GM18909 (cell line): ENCODE measurements around the gene MDFI.

Source experiments
- ATAC-seq: cut with Tn5 transposase; IDR thresholded peaks from one replicate; pipeline ENCODE4 v1.9.1; 2021; ENCODE audit warnings: mild to moderate bottlenecking; ENCODE audit not compliant: unreplicated experiment, poor library complexity

Gene MDFI

DNA sequence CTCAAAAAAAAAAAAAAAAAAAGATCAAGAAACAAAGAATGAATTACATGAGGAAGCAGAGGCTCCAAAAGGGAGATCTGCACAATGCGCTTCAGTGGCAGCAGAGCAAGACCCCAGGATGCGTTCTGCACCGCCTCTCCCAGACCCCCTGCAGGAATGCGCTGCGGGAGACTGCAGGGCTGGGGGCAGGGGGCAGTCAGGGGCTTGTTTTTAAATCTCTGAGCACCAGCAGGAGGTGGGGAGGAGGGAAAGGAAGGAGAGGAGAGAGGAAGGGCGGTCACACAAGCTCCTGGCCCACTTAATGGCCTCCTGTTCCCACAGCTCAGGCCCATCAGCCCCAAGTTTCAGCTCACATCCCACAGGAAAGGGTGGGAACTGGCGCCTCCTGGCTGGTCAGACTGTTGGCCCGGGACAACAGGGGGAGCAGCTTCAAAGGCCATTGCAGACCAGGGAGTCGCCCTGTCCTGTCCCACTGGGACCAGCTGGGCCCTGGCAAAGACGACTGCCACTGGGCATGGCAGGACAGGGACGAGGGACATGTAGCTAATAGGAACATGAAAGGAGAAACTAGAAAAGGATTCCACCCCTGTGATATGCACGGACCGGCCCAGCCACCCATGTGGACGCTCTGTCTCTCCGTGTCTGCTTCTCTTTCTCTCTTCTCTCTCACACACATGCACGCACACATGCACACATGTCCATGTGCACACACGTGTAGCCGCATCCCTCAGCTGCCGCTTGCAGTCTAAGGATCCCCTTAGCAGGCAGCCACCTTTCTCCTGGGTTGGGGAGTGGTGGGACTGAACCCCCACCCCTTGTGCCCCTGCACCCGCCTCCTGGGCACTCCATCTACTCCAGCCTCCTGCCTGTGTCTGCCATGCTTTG is 62.4 kb downstream of the MDFI start:
- no peak for ATAC-seq

DNA sequence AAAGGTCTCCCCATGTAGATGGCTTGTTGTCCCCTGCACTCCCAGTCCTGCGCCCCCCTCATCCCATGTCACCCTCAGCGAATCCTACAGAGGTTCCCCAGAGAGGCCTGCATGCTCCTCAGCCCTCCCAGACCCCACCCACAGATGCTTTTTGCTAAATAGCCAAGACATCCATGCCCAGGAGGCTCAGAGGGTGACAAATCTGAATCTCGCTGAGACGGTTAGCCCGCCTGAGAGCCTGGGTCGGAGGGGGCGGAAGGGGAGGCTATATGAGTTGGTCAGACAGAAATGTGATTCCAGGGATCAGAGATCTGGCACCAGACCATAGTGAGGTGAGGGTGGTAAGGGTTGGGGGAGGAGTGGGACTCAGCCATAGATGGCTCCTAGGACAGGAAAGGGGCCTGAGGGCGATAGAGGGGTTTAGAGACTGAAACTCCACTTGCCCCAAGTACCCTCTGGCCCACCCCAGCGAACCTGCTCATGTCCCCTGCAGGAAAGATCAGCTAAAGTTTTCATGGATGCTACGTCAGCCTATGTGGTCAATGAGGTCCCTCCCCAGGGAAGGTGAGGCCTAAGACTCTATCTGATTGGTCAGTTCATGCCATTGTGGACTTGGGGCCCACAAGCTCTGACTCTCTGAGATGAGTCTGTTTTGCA is 63.9 kb downstream of the MDFI start:
- ATAC-seq, result no peak

DNA sequence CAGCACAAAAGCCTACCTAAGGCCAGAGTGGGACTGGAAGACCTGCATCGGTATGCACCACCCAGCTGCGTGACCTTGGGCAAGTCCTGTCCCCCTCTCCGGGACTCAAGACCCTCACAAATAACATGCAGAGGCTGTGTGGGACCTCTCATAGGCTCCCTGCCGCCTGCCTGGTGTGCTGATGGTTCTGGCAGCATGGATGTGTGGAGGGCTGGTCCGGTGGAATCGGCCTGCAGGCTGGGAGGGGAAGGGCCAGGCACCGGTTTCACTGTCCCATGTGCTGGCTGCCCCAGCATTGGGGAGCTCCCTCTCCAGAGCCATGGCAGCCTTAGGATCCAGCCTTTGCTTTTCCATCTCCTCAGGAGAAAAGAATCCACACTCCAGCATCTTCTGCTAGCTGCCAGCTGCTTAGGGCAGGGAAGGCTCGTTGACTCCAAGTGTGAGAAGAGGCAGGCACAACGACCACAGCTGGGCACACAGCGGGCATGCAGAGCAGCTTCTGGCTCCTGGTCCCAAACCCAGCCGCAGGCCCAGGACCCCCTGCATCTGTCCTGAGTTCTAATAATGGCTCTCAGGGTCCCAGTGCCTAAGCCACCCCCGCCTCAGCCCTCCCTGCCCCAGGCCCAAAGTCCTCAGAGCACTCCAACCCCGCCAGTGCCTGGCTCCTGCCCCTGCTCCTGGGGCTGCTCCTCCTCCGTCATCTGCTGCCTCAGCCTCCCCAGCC is 64.7 kb downstream of the MDFI start:
- ATAC-seq, result no peak
